Raji (cell line): ENCODE data around the gene SEMA4G.

Experiments
- POLR2A ChIP-seq: IDR thresholded peaks from 2 replicates; pipeline ENCODE4 v1.6.1; 2011; ENCODE audit warnings: low read depth, low read length, control low read depth; ENCODE audit not compliant: insufficient read depth

Gene SEMA4G

GRCh38 chr10:100996678-100997359 is 27.5 kb downstream of the SEMA4G start:
- TF ChIP-seq POLR2A, result no peak

- TF ChIP-seq POLR2A, result peak; percentile 66
Measured at GRCh38 chr10:100997360-100998182, 28.3 kb downstream of the SEMA4G start.

GRCh38 chr10:100998183-100998990 is 29.1 kb downstream of the SEMA4G start:
- TF ChIP-seq POLR2A, result no peak

GRCh38 chr10:100998991-100999741 is 29.9 kb downstream of the SEMA4G start:
- TF ChIP-seq POLR2A, result 0 out of 2 replicates have a peak, but pooled peaks have one; percentile 13

GRCh38 chr10:100999742-101000126 is 30.4 kb downstream of the SEMA4G start, which contains the start of gene LZTS2:
TSS of gene LZTS2 (plus strand) at chr10:100999808. CDS start at chr10:101002539, 2,731 bp downstream.
- no peak for TF ChIP-seq POLR2A

- no peak for TF ChIP-seq POLR2A
Measured at GRCh38 chr10:101000127-101000914, 31.0 kb downstream of the SEMA4G start.

GRCh38 chr10:101000915-101001658 is 31.8 kb downstream of the SEMA4G start:
- TF ChIP-seq POLR2A, result no peak

GRCh38 chr10:101001659-101002035 is 32.3 kb downstream of the SEMA4G start:
- TF ChIP-seq POLR2A, result no peak

- no peak for TF ChIP-seq POLR2A
Measured at GRCh38 chr10:101002456-101002855, 33.2 kb downstream of the SEMA4G start.

- TF ChIP-seq POLR2A, result no peak
Measured at GRCh38 chr10:101003639-101004206, 34.4 kb downstream of the SEMA4G start.

- TF ChIP-seq POLR2A, result no peak
Measured at GRCh38 chr10:101005361-101005760, 36.1 kb downstream of the SEMA4G start.

GRCh38 chr10:101005869-101006567 is 36.7 kb downstream of the SEMA4G start:
- TF ChIP-seq POLR2A, result no peak
